ENCODE results near the gene ZBTB7A. TPM values are rescaled to one million over a fixed set of nuclear protein-coding genes. Genes with fewer than 3 reads are reported as not detected.

The ZBTB7A gene
- total and polyA plus RNA-seq, 10 of the 15 experiments (the other 5 are each of a cell fraction or from before 2014, with no cell fraction given) = 0.26 to 42.4 (median 4.5) TPM

DNA sequence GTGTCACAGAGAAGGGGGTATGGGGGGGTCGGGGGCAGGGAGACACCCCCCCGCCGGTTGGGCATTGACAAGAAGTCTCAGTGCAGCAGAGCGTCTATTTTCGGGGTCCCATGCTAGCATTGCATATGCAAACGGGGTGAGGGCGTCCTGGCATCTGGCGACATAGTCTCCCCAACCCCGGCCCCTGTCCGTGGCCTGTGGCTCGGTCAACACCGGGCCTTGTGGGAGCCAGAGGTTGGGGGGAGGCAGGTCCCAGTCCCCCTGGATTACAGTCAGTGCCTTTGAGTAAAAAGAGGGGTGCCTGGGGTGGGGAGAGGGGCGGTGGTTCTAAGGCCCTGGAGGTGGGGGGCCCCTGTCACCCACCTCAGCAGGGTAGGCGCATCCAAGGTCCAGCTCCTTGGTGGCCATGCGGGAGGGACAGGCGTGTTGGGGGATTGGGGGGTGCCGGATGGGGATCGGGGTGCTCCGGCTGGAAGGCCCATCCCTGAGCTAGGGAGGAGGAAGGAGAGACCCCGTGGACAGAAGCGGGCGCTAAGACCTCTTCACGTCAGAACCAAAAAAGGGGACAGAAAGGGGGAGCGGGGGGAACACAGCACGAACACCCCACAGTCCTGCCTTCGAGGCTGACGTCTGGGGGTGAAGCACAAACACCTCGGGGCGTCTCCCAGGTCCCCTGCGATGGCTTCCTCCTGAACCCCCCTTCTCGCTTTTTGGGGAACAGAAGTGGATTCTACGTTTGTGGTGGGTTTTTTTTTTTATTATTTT, 20.9 kb downstream of the ZBTB7A start:
- 89% methylated on average over 29 of the region's 32 CpGs for WGBS (ENCODE audit: insufficient coverage, insufficient replicate concordance, low lambda C conversion rate, missing lambda C conversion rate)
- Histone ChIP-seq H3K9me3 (replicated peaks; ENCODE audit: control insufficient read depth, insufficient read depth, low read length) (no peaks in the 10 kb centered on the region; the same call in 2 of the 3 replicates), H4K20me1 (ENCODE audit: control insufficient read depth, insufficient read depth) (peaks cover 4% of the 10 kb centered on the region; the same call in 1 of the 2 replicates), H3K4me1 (ENCODE audit: control insufficient read depth, insufficient read depth, low read length) (no peaks in the 10 kb centered on the region), H3K79me2 (ENCODE audit: control insufficient read depth, insufficient read depth, low read length) (peaks cover 10% of the 10 kb centered on the region), H3K27ac (ENCODE audit: control insufficient read depth, insufficient read depth) (no peak overlapping the region), H3K4me2 (ENCODE audit: control insufficient read depth, insufficient read depth) (no peak overlapping the region), H3K4me3 (no peak overlapping the region), H2AFZ (ENCODE audit: control insufficient read depth, low read depth, low read length) (no peak overlapping the region), H3K27me3 (replicated peaks in 1 of 2; ENCODE audit: control insufficient read depth in 2 of 2, insufficient read depth in 2 of 2, low read length in 1 of 2) (no peaks in the 10 kb centered on the region), H3K36me3 (ENCODE audit: control insufficient read depth in 2 of 2, insufficient read depth in 2 of 2, low read length in 1 of 2) (peaks cover 8 to 20% of the 10 kb centered on the region in 2 experiments), H3K9ac (ENCODE audit: control insufficient read depth, insufficient read depth, low read length) (no peak overlapping the region)
- no peak for ATAC-seq
- CTCF ChIA-PET = no interaction called here
- in situ Hi-C loops (cut with MboI) = no loop called here
- POLR2A ChIA-PET = interaction anchor here (1.2 kb wide), 1 partner anchor 12 kb away, joined by 4 read pairs; no protein-coding TSS in a partner anchor
- RAD21 ChIA-PET (ENCODE audit: unreplicated experiment) = no interaction called here
- no peak for FAIRE-seq
- TF ChIP-seq POLR2AphosphoS5 (IDR thresholded peaks at IDR 0.05; ENCODE audit: low read length) (peak; percentile 45; the same call in 1 of the 2 replicates), MEF2B (IDR thresholded peaks at IDR 0.05; ENCODE audit: partially characterized antibody, poor library complexity, severe bottlenecking) (no peak)
- intact Hi-C loops (cut with micrococcal nuclease; ENCODE audit: unreplicated experiment) = no loop called here
- BruUV-seq (replicated peaks) = TSS peak; percentile 47
- no peak for DNase-seq (ENCODE audit: low read depth, low spot score)
- SMC1A ChIA-PET (ENCODE audit: uncharacterized antibody, unreplicated experiment) = no interaction called here

DNA sequence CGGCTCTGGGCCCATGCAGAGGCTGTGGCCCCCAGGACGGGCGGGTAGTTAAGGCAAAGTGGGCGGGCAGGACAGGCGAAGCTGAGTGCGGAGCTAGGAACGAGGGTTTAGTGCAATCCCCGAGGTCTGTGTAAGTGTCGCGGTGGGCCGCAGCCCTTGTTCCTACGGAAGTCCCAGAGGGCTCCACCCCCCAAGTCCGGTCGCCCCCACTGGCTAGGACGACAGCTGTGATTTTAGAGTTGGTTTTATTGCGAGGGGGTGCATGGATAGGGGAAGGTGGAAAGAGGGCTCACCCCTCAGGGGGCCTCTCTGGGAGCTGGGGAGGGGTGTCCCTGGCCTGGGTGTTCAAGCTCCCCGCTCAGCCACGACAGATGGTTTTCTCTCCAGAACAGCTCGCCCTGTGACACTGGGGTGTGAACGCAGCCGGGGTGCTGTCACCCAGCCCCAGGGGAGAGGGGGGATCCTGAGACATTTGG, 21.7 kb downstream of the ZBTB7A start:
- Histone ChIP-seq H3K9ac (ENCODE audit: control insufficient read depth, insufficient read depth, low read length) (no peak overlapping the region), H4K20me1 (ENCODE audit: control insufficient read depth, insufficient read depth) (no peaks in the 10 kb centered on the region), H3K79me2 (ENCODE audit: control insufficient read depth, insufficient read depth, low read length) (peaks cover 6% of the 10 kb centered on the region), H3K4me1 (ENCODE audit: control insufficient read depth, insufficient read depth, low read length) (no peaks in the 10 kb centered on the region), H3K4me3 (no peak overlapping the region), H3K9me3 (replicated peaks; ENCODE audit: control insufficient read depth, insufficient read depth, low read length) (no peaks in the 10 kb centered on the region; the same call in 2 of the 3 replicates), H3K27ac (ENCODE audit: control insufficient read depth, insufficient read depth) (no peak overlapping the region), H3K27me3 (replicated peaks in 1 of 2; ENCODE audit: control insufficient read depth in 2 of 2, insufficient read depth in 2 of 2, low read length in 1 of 2) (no peaks in the 10 kb centered on the region), H3K4me2 (ENCODE audit: control insufficient read depth, insufficient read depth) (no peak overlapping the region), H2AFZ (ENCODE audit: control insufficient read depth, low read depth, low read length) (no peak overlapping the region), H3K36me3 (ENCODE audit: control insufficient read depth in 2 of 2, insufficient read depth in 2 of 2, low read length in 1 of 2) (peaks cover 4 to 18% of the 10 kb centered on the region in 2 experiments; a peak in 3 of 4 replicates)
- ChIA-PET RAD21 (ENCODE audit: unreplicated experiment) (no interaction called here), POLR2A (interaction anchor here (0.7 to 1.2 kb wide), 2 partner anchors 12 to 15 kb away, joined by 4 read pairs; no protein-coding TSS in a partner anchor), SMC1A (ENCODE audit: uncharacterized antibody, unreplicated experiment) (no interaction called here), CTCF (no interaction called here)
- no TSS peak for BruUV-seq (replicated peaks)
- ATAC-seq = no peak
- 0 out of 2 replicates have a peak, but pooled peaks have one; percentile 31 for TF ChIP-seq POLR2AphosphoS2 (IDR thresholded peaks at IDR 0.05; ENCODE audit: low read depth, low read length)
- no peak for TF ChIP-seq E2F8 (IDR thresholded peaks at IDR 0.05; ENCODE audit: low read depth, partially characterized antibody)
- TF ChIP-seq POLR2A (IDR thresholded peaks at IDR 0.05; ENCODE audit: low read depth, low read length) = 0 out of 2 replicates have a peak, but pooled peaks have one; percentile 15
- DNase-seq (ENCODE audit: low read depth, low spot score) = no peak
- intact Hi-C loops (cut with micrococcal nuclease; ENCODE audit: unreplicated experiment) = no loop called here
- 97% methylated on average over 16 of the region's 21 CpGs for WGBS (ENCODE audit: insufficient coverage, insufficient replicate concordance, low lambda C conversion rate, missing lambda C conversion rate)
- no peak for FAIRE-seq
- in situ Hi-C loops (cut with MboI) = no loop called here

Measured in GM12878 (cell line).